HG02798 (cell line): ENCODE results near the gene IL11RA.

Source experiments
- ATAC-seq: cut with Tn5 transposase; IDR thresholded peaks from one replicate; pipeline ENCODE4 v1.9.1; 2021; ENCODE audit warnings: mild to moderate bottlenecking; ENCODE audit not compliant: unreplicated experiment, poor library complexity

Gene IL11RA

GRCh38 chr9:34651876-34652601, at the start of gene IL11RA:
TSS of gene IL11RA (plus strand) at chr9:34652185. CDS start at chr9:34655218, 3,033 bp downstream.
- no peak for ATAC-seq

DNA sequence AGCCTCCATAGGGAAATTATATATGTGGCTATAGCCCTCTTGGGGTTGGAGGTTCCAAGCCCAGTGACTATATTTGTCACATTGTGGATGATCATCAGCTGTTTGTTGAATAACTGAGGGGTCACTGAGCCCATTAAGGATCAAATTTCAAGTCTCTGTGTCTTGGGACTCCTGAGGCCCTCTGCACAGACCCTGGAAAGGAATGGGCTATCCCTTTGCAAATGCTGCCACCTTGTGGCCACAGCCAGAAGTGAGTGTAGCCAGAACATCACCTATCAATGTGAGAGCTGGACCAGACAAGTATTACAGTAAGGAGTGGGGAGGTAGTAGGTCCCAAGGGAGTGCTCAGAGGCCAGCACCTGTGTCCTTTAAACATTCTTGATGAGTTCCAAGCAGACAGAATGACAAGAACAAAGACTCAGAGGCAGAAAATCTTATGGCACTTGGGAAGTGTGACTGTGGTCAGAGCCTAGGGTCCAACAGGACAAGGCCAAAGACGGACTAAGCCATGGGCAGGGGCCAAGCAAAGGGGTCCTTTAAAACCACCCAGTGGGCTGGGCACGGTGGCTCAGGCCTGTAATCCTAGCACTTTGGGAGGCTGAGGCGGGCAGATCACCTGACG, 48.3 kb upstream of the IL11RA start:
- peak; percentile 80 for ATAC-seq

- ATAC-seq: no peak
Observed at GRCh38 chr9:34606190-34606589, 45.8 kb upstream of the IL11RA start.

DNA sequence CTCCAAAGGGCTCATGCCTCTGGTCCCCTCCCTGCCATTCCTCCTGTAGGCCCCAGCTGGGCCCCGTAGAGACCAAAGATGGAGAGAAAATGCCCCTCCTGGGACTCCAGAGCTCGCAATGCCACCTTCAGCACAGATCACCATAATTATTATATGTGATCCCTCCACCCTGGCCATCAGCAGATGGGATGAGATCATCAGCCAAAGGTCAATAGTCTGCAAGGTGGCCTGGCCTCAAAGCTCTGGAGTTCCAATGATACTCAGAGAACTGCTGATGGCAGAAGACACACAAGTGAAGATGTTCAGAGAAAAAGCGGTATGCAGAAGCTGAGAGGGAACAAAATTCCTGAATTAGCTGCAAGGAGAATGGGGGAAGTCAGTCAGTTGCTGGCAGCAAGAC, 45.1 kb upstream of the IL11RA start:
- ATAC-seq: no peak

DNA sequence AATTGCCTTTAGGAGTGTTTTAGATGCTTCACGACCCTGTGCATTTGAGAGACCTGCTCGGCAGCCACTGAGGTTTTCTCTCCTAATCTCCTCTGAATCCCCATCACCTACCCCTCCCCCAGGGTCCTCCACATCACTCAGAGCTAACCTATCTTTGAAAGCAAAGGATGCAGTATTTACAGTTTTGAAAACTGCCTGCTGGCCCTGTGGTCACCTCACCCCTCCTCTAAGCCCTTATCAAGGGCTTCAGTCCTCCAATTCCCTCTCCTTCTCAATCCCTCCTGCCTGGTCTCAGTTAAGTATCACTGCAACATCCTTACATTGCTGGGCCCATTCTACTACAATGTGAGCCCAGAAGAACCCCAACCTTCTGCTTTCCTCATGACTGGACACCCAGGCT, 44.7 kb upstream of the IL11RA start:
- ATAC-seq: no peak

- ATAC-seq: no peak
Observed at GRCh38 chr9:34610434-34611206, 41.4 kb upstream of the IL11RA start.

- ATAC-seq: peak; percentile 3
Observed at GRCh38 chr9:34611251-34611810, 40.7 kb upstream of the IL11RA start.

DNA sequence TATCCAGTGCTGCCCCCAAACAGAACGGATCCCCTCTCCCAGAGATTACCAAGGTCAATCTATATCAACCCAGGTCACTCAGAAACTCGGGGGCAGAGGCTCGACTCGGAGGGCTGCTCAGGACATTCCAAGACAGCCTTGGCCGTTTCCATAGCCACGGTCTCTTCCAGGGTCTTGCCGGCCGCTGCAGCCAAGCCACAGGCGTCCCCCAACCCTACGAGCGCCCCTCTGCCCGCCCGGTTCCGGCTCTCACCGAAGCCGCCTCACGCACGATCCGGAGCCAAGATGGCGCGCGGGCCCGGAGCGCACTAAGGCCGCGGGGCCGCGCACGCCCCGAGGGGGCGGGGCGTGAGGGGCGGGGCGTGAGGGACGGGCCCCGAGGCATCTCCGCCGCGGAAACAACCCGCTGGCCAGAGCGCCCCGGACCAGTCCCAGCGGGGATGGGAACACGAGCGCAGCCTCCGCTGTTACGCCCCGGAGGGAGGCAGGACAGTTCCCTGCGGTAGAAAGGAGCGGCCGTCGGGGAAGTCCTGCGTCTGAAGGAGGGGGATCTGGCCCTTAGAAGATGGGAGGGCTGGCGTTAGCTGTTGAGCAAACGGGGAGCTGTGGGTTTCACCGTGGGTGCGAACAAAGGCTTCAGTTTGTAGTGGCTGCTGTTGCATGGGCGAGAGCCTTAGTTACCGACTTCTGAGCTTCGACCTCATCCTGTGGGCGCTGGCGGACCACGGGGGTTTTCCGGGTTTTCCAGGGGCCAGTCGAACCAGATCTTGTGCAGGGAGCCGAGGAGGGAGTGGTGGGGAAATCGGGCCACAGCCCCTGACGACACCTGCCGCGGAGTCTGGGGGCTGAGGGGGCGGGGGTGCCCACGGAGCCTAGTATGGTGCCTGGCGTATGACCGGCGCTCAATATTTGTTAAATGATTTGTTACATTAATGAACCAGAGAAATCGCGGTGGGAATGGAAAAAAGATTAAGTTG, 39.9 kb upstream of the IL11RA start, which contains the start of gene RPP25L:
RPP25L (minus strand) TSS at position 287 of the 977 bp plus-strand sequence. CDS start 801 bp downstream, outside the sequence.
- ATAC-seq: peak; percentile 93

GRCh38 chr9:34612788-34613390, 39.1 kb upstream of the IL11RA start:
- ATAC-seq: peak; percentile 35

DNA sequence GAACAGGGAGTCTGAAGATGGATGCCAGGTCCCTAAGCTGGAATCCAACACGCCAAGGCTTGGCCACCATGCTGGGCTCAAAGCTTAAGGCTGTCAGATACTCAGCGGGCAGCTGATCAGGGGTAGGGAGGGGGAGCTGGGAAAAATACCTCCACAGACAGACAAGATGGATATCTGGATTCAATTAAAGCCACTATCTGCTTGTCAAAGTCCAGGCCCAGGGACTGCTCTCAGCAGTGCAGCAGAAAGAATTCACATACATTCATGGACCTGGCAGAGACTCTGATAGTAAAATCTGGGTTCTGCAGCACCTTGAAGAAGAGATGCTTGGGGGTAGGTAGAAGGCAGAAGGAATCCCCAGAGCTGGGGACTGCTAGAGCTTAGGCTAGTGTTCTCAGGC, 36.9 kb upstream of the IL11RA start:
- ATAC-seq: no peak

DNA sequence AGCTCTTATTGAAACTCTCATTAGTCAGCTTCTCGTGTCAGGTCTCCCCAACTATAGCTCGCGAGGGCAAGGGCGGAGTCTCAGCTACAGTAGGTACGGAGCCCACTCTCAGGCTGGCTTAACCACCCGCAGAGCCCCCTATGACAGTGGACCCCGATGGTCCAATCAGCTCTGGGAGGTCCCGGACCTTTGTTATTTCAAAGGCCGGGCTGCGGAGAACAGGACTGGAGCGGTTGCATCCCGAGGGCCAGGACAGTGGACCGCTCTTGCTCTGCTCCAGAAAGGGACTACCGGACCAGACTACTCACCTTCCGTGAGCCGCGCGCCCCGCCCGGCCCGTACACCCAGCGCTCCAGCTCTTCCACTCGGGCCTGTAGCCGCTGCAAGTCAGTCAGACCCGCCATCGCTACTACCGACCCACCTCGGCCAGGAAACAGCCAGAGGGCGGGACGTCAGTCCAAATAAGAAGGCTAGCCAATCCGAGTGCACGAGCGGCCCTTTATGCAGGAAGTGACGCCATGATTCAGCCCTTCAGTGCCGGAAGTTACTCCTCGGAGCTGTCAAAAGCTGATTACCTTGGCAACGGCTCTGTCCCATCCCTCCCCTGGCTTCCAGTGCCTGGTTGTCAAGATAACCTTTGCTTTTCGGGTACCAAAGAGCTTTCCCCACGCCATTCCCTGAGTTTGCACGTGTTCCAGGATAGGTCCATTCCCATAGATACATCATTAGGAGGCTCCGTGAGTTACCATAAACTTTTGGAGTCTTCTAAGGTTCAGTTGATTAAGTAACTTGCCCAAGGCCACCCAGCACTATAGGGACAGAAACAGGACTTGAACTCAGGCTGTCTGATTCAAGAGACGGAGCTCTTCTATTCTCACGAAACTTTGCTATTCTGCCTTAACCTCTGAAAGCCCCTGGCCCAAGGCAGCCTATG, 31.7 kb upstream of the IL11RA start, which contains the start of gene DCTN3:
DCTN3 (minus strand) TSS at position 435 of the 934 bp plus-strand sequence; CDS start at position 404, 31 bp downstream.
- ATAC-seq: peak; percentile 99

DNA sequence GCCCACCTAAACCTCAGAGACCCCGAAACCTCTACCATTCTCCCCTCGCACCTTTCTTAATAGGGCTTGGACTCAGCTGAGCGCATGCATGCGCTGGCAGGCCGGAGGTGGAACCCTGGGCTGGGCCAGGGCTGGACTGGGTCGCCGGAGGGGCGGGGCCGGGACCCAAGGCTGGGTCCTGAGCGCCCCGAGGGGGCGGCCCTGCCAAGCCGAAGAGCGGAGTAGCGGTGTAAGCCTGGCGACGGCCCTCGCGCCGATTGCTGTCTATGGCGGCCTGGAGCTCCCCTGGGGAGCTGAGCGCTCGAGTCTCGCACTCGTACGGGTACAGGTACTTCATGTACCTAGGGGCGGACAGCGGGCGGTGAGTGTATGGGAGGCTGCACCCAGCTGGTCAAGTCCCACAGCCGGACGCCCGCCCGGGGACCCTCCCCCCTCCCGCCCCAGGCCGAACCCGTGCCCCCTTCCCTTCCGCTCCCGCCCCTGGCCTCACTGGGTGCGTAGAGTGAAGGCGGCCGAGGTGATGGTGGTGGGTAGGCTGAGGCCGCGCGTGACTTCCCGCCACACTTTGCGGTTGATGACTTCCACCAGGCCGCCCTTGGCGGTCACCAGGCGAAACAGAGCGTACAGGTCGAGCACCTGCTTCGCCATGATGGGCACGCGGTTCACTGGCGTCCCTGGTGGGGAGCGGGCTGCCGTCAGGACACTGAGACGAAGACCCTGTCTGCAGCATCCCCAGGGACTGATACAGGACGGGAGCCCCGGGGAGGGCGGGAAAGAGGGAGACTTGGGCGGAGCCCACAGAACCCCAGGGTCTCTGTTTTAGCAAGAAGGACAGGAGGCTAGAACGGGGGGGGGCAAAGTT, 28.4 kb upstream of the IL11RA start:
- ATAC-seq: no peak

DNA sequence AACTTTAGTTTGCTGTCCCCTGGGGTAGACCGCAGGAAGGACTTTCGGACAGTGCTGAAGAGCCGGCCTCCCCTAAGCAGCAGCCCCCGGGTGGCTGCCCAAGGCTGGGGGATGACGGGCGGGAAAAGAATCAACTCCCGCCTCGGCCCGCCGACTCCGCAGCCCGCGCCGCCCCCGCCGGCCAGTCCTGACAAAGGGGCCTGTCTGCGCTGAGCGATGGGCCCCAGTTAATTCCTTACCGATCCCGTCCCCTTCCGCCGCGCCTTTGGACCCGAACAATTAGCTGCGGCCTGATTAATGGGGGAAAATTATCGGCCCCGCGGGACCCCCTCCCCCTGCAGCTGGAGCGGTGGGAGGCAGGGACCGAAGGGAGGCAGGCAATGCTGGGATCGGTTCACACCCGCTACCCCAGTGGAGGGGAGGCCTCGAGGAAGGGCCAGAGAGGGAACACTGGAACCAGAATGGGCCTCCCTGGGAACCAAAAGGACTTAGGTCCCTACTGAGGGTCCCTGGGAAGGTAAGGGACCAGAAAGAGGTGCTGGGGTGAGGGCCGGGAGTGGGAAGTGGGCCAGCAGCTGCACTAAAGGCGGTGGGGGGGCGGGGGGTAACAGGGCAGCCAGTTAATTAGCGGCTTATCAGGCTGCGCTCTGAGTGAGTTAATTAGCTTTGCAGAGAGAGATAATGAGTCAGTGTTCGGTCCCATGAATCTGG, 27.4 kb upstream of the IL11RA start:
- no peak for ATAC-seq

GRCh38 chr9:34625186-34625486, 26.8 kb upstream of the IL11RA start:
- no peak for ATAC-seq

DNA sequence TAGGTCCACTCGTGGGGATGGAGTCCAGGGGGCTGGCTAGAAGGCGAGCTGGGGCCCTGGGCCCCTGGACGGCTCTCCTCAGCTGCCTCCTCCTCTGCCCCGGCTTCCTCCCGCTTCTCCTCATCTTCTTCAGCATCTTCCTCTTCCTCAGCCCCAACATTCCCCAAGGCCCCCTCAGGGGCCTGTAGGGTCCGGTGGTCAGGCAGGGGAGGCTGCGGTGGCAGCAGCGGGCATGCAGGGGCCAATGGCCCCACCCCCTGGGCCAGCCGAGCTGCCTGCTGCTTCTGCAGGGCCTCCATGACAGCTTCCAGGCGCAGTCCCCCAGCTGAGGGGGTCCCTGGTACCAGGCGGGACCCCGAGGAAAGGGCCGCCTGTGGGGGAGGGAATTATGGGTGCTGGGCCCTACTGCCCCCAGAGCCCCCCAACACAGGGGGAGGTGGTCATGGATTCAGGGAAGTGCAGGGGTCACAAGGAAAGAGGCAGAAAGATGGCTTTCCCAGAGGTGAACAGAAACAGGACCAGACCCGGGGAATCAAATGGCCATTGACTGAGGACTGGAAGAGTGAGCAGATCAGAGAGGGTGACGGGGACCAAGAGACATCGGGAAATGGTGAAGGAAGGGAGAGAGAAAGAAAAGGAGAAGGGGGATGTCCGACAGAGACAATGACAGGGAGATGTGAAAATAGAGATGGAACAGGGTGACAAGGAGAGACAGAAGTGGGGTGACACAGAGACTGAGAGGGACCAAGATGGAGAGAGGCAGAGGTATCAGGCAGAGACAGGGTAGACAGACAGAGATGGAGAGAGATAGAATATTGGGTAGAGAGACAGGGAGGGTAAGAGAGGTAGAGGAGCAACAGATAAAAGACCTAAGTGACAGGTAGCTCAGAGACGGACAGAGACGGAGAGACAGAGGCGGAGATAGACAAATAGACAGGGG, 24.0 kb upstream of the IL11RA start:
- no peak for ATAC-seq
